ENCODE data around the gene SEMA4C. TPM values are rescaled to one million over a fixed set of nuclear protein-coding genes. Genes with fewer than 3 reads are reported as not detected.
A peak's percentile ranks its signal among the peaks of the same experiment; 100 is the strongest.

SEMA4C gene
- total and polyA plus RNA-seq, 2 of the 4 experiments (the other 2 are of a cell fraction), result 15.8 to 24.3 TPM

- CTCF ChIA-PET, result no interaction called here
- H2BK5ac ChIP-seq (ENCODE audit: low read depth, low read length, poor library complexity, severe bottlenecking), result no peak overlapping the region
- BruUV-seq (replicated peaks), result no TSS peak
- TF ChIP-seq NFE2L2 (IDR thresholded peaks at IDR 0.05; ENCODE audit: low read depth, low read length), result no peak
- TF ChIP-seq, protein P1, sequence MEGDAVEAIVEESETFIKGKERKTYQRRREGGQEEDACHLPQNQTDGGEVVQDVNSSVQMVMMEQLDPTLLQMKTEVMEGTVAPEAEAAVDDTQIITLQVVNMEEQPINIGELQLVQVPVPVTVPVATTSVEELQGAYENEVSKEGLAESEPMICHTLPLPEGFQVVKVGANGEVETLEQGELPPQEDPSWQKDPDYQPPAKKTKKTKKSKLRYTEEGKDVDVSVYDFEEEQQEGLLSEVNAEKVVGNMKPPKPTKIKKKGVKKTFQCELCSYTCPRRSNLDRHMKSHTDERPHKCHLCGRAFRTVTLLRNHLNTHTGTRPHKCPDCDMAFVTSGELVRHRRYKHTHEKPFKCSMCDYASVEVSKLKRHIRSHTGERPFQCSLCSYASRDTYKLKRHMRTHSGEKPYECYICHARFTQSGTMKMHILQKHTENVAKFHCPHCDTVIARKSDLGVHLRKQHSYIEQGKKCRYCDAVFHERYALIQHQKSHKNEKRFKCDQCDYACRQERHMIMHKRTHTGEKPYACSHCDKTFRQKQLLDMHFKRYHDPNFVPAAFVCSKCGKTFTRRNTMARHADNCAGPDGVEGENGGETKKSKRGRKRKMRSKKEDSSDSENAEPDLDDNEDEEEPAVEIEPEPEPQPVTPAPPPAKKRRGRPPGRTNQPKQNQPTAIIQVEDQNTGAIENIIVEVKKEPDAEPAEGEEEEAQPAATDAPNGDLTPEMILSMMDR (conservative IDR thresholded peaks at IDR 0.05; ENCODE audit: low read depth, low read length), result no peak
- TF ChIP-seq MXI1 (IDR thresholded peaks at IDR 0.05; ENCODE audit: borderline replicate concordance, low read depth, low read length), result no peak
- TF ChIP-seq, protein P2, sequence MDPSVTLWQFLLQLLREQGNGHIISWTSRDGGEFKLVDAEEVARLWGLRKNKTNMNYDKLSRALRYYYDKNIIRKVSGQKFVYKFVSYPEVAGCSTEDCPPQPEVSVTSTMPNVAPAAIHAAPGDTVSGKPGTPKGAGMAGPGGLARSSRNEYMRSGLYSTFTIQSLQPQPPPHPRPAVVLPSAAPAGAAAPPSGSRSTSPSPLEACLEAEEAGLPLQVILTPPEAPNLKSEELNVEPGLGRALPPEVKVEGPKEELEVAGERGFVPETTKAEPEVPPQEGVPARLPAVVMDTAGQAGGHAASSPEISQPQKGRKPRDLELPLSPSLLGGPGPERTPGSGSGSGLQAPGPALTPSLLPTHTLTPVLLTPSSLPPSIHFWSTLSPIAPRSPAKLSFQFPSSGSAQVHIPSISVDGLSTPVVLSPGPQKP (IDR thresholded peaks at IDR 0.05; ENCODE audit: borderline replicate concordance, low read depth, low read length), result no peak
- no peak for TF ChIP-seq CHD1 (IDR thresholded peaks at IDR 0.05; ENCODE audit: low read depth, low read length)
- no peak for TF ChIP-seq MAFK (IDR thresholded peaks at IDR 0.05; ENCODE audit: low read depth, low read length)
- no peak for TF ChIP-seq MAZ (IDR thresholded peaks at IDR 0.05; ENCODE audit: borderline replicate concordance, low read depth, low read length)
- TF ChIP-seq BHLHE40 (IDR thresholded peaks at IDR 0.05; ENCODE audit: low read depth, low read length), result no peak
- TF ChIP-seq SMC3 (IDR thresholded peaks at IDR 0.05; ENCODE audit: low read depth, low read length), result no peak
- no peak for TF ChIP-seq RFX5 (IDR thresholded peaks at IDR 0.05; ENCODE audit: low read depth, low read length)
- no peak for TF ChIP-seq RCOR1 (IDR thresholded peaks at IDR 0.05; ENCODE audit: insufficient replicate concordance, low read length)
- TF ChIP-seq RAD21 (IDR thresholded peaks at IDR 0.05; ENCODE audit: low read length), result no peak
- TF ChIP-seq POLR2A (IDR thresholded peaks at IDR 0.05; ENCODE audit: low read depth, low read length), result no peak
- TF ChIP-seq FOS (IDR thresholded peaks at IDR 0.05; ENCODE audit: low read depth, low read length), result no peak
Observed at GRCh38 chr2:96860065-96861029, 9.5 kb downstream of the SEMA4C start.

More at GRCh38 chr2:96860065-96861029, 9.5 kb downstream of the SEMA4C start:
- Histone ChIP-seq H2BK15ac (ENCODE audit: low read depth, low read length) (no peak overlapping the region), H3K36me3 (ENCODE audit: control insufficient read depth, insufficient read depth, low read length) (peaks cover 48% of the 10 kb centered on the region), H3K9ac (ENCODE audit: low read depth, low read length) (no peak overlapping the region), H2AFZ (replicated peaks; ENCODE audit: low read length, poor library complexity) (no peak overlapping the region), H3K4me1 (ENCODE audit: control insufficient read depth, insufficient read depth, low read length) (peaks cover 12% of the 10 kb centered on the region), H2AK5ac (ENCODE audit: low read depth, low read length) (no peak overlapping the region), H2BK120ac (ENCODE audit: low read depth, low read length) (no peak overlapping the region), H3K4me3 (ENCODE audit: insufficient read depth, low read depth, low read length) (no peak overlapping the region), H3K27me3 (ENCODE audit: control insufficient read depth, insufficient read depth, low read length) (no peaks in the 10 kb centered on the region), H3K9me3 (ENCODE audit: control insufficient read depth, insufficient read depth, low read length) (no peaks in the 10 kb centered on the region), H3K14ac (replicated peaks; ENCODE audit: low read depth, low read length) (no peak overlapping the region), H3K4ac (ENCODE audit: low read depth, low read length) (no peak overlapping the region), H2BK20ac (ENCODE audit: low read depth, low read length) (no peak overlapping the region), H3K79me1 (ENCODE audit: low read depth in 1 of 2, low read length in 2 of 2) (peaks cover 11 to 39% of the 10 kb centered on the region in 2 experiments), H3K4me2 (ENCODE audit: low read depth, low read length) (no peak overlapping the region), H4K20me1 (ENCODE audit: insufficient read depth, low read length) (peaks cover 12% of the 10 kb centered on the region), H3K56ac (ENCODE audit: extremely low read depth, insufficient read depth, low read length) (no peak overlapping the region), H3K18ac (ENCODE audit: low read depth, low read length) (no peak overlapping the region), H4K8ac (ENCODE audit: low read depth in 2 of 2, low read length in 2 of 2) (no peak overlapping the region), H4K91ac (ENCODE audit: insufficient read depth, low read depth, low read length) (no peak overlapping the region), H2AK9ac (replicated peaks; ENCODE audit: low read depth, low read length, poor library complexity) (peak overlapping the region; percentile 73), H3K27ac (ENCODE audit: insufficient read depth, low read length) (no peak overlapping the region), H4K5ac (ENCODE audit: low read depth, low read length) (no peak overlapping the region), H3K9me1 (ENCODE audit: insufficient read depth, low read length) (peaks cover 3% of the 10 kb centered on the region; the same call in 1 of the 2 replicates), H3K23ac (ENCODE audit: low read depth, low read length) (no peak overlapping the region)
- DNase-seq (no peak), ATAC-seq (ENCODE audit: low read depth) (no peak)
- WGBS, 2 experiments (ENCODE audit: extremely low coverage in 2 of 2, insufficient read length in 1 of 2), result 83% methylated on average over 19 of the region's 38 CpGs; no CpG with 5 or more reads in 1 of the 2 experiments
- dilution Hi-C loops (cut with HindIII; ENCODE audit: low sequenced_read_pairs, unreplicated experiment), result no loop called here
- POLR2A ChIA-PET (ENCODE audit: unreplicated experiment), result no interaction called here
- in situ Hi-C loops (cut with MboI; ENCODE audit: low sequenced_read_pairs), result loop anchor here (25.0 kb wide), 1 partner anchor 252 kb away; the partner anchor contains the start of gene ANKRD36
- intact Hi-C loops (cut with micrococcal nuclease), result no loop called here
